Measurements from ENCODE around the gene IL1RAPL2.

DNA sequence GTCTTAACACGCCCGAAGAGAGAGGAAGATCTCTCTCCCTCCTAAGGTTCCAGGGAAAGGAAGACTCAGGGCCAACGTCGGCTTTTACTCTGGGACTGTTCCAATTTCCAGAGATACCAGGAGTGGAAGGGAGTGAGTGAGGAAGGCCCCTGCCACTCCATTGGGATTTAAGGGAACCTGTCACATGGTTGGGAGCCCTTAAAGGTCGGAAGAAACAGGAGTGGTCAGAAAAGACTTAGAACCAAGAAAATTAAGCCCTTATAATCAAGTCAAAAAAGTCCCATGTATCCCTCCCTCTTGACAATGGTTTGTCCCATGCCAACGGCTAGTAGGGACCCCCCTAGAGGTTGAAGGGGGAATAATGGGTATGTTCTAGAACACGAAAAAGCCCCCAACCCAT lies 654.6 kb downstream of the IL1RAPL2 start, which contains the start of gene TEX13A:
- TF ChIP-seq, protein P1, sequence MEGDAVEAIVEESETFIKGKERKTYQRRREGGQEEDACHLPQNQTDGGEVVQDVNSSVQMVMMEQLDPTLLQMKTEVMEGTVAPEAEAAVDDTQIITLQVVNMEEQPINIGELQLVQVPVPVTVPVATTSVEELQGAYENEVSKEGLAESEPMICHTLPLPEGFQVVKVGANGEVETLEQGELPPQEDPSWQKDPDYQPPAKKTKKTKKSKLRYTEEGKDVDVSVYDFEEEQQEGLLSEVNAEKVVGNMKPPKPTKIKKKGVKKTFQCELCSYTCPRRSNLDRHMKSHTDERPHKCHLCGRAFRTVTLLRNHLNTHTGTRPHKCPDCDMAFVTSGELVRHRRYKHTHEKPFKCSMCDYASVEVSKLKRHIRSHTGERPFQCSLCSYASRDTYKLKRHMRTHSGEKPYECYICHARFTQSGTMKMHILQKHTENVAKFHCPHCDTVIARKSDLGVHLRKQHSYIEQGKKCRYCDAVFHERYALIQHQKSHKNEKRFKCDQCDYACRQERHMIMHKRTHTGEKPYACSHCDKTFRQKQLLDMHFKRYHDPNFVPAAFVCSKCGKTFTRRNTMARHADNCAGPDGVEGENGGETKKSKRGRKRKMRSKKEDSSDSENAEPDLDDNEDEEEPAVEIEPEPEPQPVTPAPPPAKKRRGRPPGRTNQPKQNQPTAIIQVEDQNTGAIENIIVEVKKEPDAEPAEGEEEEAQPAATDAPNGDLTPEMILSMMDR (IDR thresholded peaks at IDR 0.05) = no peak
- TF ChIP-seq POLR2A (IDR thresholded peaks at IDR 0.05) = no peak

All from transverse colon (tissue), 3 donors.